Body of pancreas (tissue), 4 donors: ENCODE measurements around the gene WBP11.
A peak's percentile ranks its signal among the peaks of the same experiment; 100 is the strongest.

Experiments used
- POLR2A ChIP-seq, 3 donors: fragments of 450-650 bp; IDR thresholded peaks; one replicate each; pipeline ENCODE4 v1.6.1; 2016; ENCODE audit warnings: antibody characterized with exemption in 3 of 3, mild to moderate bottlenecking in 2 of 3
- TF ChIP-seq, protein P1 (sequence below), 7 experiments: fragments of 450-650 bp in 4 of 7; fragments of 200-600 bp in 3 of 7; sonication (generic) in 3 of 7; IDR thresholded peaks; one replicate each; pipeline ENCODE4 v1.5.1; 2016 to 2019; ENCODE audit warnings: antibody characterized with exemption in 7 of 7

DNA sequence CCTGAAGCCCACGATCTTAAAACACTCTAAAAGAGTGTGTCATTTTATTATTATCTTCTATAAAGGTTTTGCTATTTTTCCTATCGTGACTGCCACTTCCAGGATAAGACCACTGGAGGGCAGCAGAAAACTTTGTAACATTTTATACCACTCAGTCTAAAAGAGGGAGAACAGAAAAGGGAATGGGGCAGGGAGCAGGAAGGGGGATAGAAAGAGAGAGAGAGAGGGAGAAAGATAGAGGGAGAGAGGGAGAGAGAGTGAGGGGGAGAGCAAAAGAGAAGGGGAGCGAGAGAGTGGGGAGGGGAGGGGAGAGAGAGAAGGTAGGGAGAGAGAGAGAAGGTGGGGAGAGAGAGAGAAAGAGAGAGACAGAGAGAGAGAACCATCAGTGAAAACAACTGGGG, 42.1 kb upstream of the WBP11 start:
- TF ChIP-seq, protein P1, sequence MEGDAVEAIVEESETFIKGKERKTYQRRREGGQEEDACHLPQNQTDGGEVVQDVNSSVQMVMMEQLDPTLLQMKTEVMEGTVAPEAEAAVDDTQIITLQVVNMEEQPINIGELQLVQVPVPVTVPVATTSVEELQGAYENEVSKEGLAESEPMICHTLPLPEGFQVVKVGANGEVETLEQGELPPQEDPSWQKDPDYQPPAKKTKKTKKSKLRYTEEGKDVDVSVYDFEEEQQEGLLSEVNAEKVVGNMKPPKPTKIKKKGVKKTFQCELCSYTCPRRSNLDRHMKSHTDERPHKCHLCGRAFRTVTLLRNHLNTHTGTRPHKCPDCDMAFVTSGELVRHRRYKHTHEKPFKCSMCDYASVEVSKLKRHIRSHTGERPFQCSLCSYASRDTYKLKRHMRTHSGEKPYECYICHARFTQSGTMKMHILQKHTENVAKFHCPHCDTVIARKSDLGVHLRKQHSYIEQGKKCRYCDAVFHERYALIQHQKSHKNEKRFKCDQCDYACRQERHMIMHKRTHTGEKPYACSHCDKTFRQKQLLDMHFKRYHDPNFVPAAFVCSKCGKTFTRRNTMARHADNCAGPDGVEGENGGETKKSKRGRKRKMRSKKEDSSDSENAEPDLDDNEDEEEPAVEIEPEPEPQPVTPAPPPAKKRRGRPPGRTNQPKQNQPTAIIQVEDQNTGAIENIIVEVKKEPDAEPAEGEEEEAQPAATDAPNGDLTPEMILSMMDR (IDR thresholded peaks at IDR 0.05), result peak; percentile 61 to 94 (median 83)
- no peak for TF ChIP-seq POLR2A (IDR thresholded peaks at IDR 0.05)
